Ectodermal cell (in vitro differentiated cells): Measurements from ENCODE around the gene ZNF84.

Experiments used
- H3K27ac ChIP-seq: 2 replicates; pipeline ENCODE4 v1.7.0; 2013; ENCODE audit warnings: mild to moderate bottlenecking, low read depth, low read length; ENCODE audit not compliant: insufficient read depth, poor library complexity, severe bottlenecking
- H3K27me3 ChIP-seq: 2 replicates; pipeline ENCODE4 v1.7.0; 2013; ENCODE audit warnings: mild to moderate bottlenecking, low read length; ENCODE audit not compliant: insufficient read depth, control insufficient read depth, poor library complexity, severe bottlenecking
- H3K36me3 ChIP-seq: one replicate; pipeline ENCODE4 v1.7.0; 2013; ENCODE audit warnings: low read length; ENCODE audit not compliant: control insufficient read depth, insufficient read depth
- H3K4me1 ChIP-seq: one replicate; pipeline ENCODE4 v1.7.0; 2013; ENCODE audit warnings: low read length; ENCODE audit not compliant: control insufficient read depth, insufficient read depth
- H3K4me3 ChIP-seq: 2 replicates; pipeline ENCODE4 v1.7.0; 2013; ENCODE audit warnings: low read depth, low read length, control low read depth; ENCODE audit not compliant: insufficient read depth
- H3K9me3 ChIP-seq: 2 replicates; pipeline ENCODE4 v1.7.0; 2013; ENCODE audit warnings: mild to moderate bottlenecking, low read length, moderate library complexity; ENCODE audit not compliant: control insufficient read depth
- WGBS, 2 experiments: methylation state at CpG; one replicate each; pipeline ENCODE4 v1.1.7; 2013; ENCODE audit warnings: missing lambda C conversion rate in 2 of 2; 5-methylcytosine and 5-hydroxymethylcytosine counted together

The ZNF84 gene

GRCh38 chr12:133108150-133108549 is 70.8 kb downstream of the ZNF84 start:
- no peaks in the 10 kb centered on the region for H3K4me1 ChIP-seq
- peaks cover 15% of the 10 kb centered on the region for H3K9me3 ChIP-seq
- no peak overlapping the region for H3K27ac ChIP-seq
- peaks cover 45% of the 10 kb centered on the region for H3K36me3 ChIP-seq
- H3K4me3 ChIP-seq: no peak overlapping the region
- WGBS, 2 experiments: 100% methylated on average over 2 of the region's 2 CpGs; no CpG with 5 or more reads in 1 of the 2 experiments
- no peaks in the 10 kb centered on the region for H3K27me3 ChIP-seq
